ENCODE results near the gene VAV1. TPM values are rescaled to one million over a fixed set of nuclear protein-coding genes. Genes with fewer than 3 reads are reported as not detected.

VAV1 gene
- total RNA-seq, 1 experiment from 2014 or later = 0.83 TPM

DNA sequence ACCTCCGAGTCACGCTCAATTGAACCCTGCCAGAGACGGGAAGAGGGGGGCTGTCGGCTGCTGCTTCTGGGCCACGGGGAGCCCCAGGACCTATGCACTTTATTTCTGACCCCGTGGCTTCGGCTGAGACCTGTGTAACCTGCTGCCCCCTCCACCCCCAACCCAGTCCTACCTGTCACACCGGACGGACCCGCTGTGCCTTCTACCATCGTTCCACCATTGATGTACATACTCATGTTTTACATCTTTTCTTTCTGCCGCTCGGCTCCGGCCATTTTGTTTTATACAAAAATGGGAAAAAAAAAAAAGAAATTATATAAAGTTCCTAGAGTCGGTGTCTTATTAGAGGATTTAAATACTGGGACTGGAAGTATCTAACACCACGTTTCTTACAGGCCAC, 21.3 kb upstream of the VAV1 start (continued):
- TF ChIP-seq, protein P1, sequence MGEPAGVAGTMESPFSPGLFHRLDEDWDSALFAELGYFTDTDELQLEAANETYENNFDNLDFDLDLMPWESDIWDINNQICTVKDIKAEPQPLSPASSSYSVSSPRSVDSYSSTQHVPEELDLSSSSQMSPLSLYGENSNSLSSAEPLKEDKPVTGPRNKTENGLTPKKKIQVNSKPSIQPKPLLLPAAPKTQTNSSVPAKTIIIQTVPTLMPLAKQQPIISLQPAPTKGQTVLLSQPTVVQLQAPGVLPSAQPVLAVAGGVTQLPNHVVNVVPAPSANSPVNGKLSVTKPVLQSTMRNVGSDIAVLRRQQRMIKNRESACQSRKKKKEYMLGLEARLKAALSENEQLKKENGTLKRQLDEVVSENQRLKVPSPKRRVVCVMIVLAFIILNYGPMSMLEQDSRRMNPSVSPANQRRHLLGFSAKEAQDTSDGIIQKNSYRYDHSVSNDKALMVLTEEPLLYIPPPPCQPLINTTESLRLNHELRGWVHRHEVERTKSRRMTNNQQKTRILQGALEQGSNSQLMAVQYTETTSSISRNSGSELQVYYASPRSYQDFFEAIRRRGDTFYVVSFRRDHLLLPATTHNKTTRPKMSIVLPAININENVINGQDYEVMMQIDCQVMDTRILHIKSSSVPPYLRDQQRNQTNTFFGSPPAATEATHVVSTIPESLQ (CRISPR knock-in tag; IDR thresholded peaks at IDR 0.05) = no peak
- TF ChIP-seq, protein P2, sequence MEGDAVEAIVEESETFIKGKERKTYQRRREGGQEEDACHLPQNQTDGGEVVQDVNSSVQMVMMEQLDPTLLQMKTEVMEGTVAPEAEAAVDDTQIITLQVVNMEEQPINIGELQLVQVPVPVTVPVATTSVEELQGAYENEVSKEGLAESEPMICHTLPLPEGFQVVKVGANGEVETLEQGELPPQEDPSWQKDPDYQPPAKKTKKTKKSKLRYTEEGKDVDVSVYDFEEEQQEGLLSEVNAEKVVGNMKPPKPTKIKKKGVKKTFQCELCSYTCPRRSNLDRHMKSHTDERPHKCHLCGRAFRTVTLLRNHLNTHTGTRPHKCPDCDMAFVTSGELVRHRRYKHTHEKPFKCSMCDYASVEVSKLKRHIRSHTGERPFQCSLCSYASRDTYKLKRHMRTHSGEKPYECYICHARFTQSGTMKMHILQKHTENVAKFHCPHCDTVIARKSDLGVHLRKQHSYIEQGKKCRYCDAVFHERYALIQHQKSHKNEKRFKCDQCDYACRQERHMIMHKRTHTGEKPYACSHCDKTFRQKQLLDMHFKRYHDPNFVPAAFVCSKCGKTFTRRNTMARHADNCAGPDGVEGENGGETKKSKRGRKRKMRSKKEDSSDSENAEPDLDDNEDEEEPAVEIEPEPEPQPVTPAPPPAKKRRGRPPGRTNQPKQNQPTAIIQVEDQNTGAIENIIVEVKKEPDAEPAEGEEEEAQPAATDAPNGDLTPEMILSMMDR (IDR thresholded peaks at IDR 0.05) = no peak
- TF ChIP-seq SOX15 (CRISPR knock-in tag; IDR thresholded peaks at IDR 0.05) (no peak), PRRX2 (CRISPR knock-in tag; IDR thresholded peaks at IDR 0.05) (no peak)

DNA sequence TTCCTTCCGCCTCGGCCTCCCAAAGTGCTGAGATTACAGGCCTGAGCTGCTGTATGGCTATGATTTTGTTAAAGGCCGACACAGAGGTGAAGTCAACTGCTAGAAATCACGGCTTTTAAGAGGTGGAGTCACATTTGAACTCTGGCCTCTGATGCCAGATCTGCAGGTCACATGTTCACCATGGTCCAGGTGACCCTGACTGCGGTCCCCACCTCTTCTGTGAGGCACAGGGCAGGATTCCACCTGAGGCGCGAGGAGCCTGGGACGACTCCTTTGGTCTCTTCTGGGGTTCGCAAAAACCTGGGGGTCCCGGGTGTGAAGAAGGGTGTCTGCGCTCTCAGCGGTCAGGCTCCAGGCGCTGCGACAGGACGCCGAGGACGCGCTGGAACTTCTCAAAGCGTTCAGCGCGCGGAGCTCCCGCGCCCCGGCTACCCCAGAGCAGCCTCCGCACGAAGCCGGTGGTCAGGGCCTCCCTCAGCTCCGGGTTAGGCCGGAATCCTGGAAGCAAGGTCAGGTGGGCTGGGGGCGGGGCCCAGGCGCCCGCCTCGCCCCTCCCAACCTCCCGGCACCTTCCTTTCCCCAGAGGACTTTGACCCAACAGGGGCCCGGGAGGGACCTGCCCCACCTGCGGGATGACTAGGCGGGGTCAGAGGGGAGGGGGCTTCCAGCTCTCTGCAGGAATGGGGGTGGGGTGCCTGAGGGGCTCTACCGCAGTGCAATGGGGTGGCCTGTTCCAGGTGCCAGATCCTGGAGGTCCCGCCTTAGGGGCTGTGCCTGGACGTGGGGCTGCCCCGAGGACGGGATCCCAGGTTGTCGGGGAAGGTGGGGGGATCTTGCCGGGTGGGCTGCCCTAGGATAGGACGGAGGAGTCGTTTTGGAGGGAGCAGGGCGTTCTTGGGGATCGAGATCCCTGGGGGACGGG, 20.0 kb upstream of the VAV1 start:
- Mint-ChIP-seq H3K9me3 (no peaks in the 10 kb centered on the region), H3K27me3 (ENCODE audit: low read depth) (no peaks in the 10 kb centered on the region), H3K4me3 (peak overlapping the region; percentile 80), H3K27ac (peak overlapping the region; percentile 98), H3K36me3 (peaks cover 41% of the 10 kb centered on the region), H3K4me1 (peaks cover 5% of the 10 kb centered on the region; the same call in 1 of the 2 replicates)
- ATAC-seq (peak; percentile 38), DNase-seq (ENCODE audit: low spot score) (peak; percentile 90)
- ChIA-PET POLR2A (interaction anchor here (0.6 to 3.3 kb wide), 9 partner anchors 10 to 706 kb away, joined by 3 to 40 read pairs (median 6); partner anchors contain the start of genes GPR108, SH2D3A and TRIP10), CTCF (interaction anchor here (0.9 to 3.4 kb wide), 12 partner anchors 8 to 236 kb away, joined by 3 to 31 read pairs (median 4); partner anchors contain the start of genes GPR108, SH2D3A, TNFSF9 and VAV1)
- 0 out of 2 replicates have a peak, but pooled peaks have one; percentile 4 for TF ChIP-seq ETV6 (CRISPR knock-in tag; IDR thresholded peaks at IDR 0.05)
- TF ChIP-seq ZNF671 (CRISPR knock-in tag; IDR thresholded peaks at IDR 0.05) = no peak
- TF ChIP-seq, protein P3, sequence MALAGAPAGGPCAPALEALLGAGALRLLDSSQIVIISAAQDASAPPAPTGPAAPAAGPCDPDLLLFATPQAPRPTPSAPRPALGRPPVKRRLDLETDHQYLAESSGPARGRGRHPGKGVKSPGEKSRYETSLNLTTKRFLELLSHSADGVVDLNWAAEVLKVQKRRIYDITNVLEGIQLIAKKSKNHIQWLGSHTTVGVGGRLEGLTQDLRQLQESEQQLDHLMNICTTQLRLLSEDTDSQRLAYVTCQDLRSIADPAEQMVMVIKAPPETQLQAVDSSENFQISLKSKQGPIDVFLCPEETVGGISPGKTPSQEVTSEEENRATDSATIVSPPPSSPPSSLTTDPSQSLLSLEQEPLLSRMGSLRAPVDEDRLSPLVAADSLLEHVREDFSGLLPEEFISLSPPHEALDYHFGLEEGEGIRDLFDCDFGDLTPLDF (CRISPR knock-in tag; IDR thresholded peaks at IDR 0.05) = no peak
- TF ChIP-seq NR3C1 (CRISPR knock-in tag; conservative IDR thresholded peaks at IDR 0.05; ENCODE audit: low read depth) = 0 out of 2 replicates have a peak, but pooled peaks have one; percentile 9
- TF ChIP-seq EMX1 (CRISPR knock-in tag; IDR thresholded peaks at IDR 0.05) = peak; percentile 65; the same call in 1 of the 2 replicates
- TF ChIP-seq ZNF423 (CRISPR knock-in tag; IDR thresholded peaks at IDR 0.05) = no peak
- TF ChIP-seq, protein P4, sequence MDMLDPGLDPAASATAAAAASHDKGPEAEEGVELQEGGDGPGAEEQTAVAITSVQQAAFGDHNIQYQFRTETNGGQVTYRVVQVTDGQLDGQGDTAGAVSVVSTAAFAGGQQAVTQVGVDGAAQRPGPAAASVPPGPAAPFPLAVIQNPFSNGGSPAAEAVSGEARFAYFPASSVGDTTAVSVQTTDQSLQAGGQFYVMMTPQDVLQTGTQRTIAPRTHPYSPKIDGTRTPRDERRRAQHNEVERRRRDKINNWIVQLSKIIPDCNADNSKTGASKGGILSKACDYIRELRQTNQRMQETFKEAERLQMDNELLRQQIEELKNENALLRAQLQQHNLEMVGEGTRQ (CRISPR knock-in tag; IDR thresholded peaks at IDR 0.05) = peak; percentile 81
- TF ChIP-seq GTF2I (CRISPR knock-in tag; conservative IDR thresholded peaks at IDR 0.05) = no peak
- TF ChIP-seq TP53 (CRISPR knock-in tag; IDR thresholded peaks at IDR 0.05) = 0 out of 2 replicates have a peak, but pooled peaks have one; percentile 41
- TF ChIP-seq GABPB1 (CRISPR knock-in tag; IDR thresholded peaks at IDR 0.05) = peak; percentile 51
- TF ChIP-seq, protein P5, sequence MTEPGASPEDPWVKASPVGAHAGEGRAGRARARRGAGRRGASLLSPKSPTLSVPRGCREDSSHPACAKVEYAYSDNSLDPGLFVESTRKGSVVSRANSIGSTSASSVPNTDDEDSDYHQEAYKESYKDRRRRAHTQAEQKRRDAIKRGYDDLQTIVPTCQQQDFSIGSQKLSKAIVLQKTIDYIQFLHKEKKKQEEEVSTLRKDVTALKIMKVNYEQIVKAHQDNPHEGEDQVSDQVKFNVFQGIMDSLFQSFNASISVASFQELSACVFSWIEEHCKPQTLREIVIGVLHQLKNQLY (CRISPR knock-in tag; IDR thresholded peaks at IDR 0.05) = no peak
- TF ChIP-seq NFE2L1 (CRISPR knock-in tag; IDR thresholded peaks at IDR 0.05) = no peak
- TF ChIP-seq ZNF219 (CRISPR knock-in tag; IDR thresholded peaks at IDR 0.05; ENCODE audit: borderline replicate concordance) = no peak
- TF ChIP-seq ZNF121 (CRISPR knock-in tag; IDR thresholded peaks at IDR 0.05) = peak; percentile 48
- TF ChIP-seq OVOL2 (CRISPR knock-in tag; IDR thresholded peaks at IDR 0.05; ENCODE audit: borderline replicate concordance) = no peak
- TF ChIP-seq ZNF317 (CRISPR knock-in tag; IDR thresholded peaks at IDR 0.05; ENCODE audit: borderline replicate concordance, low read depth) = no peak
- TF ChIP-seq NR2C2 (CRISPR knock-in tag; IDR thresholded peaks at IDR 0.05) = no peak
- no peak for TF ChIP-seq SOX15 (CRISPR knock-in tag; IDR thresholded peaks at IDR 0.05)
- TF ChIP-seq, protein P6, sequence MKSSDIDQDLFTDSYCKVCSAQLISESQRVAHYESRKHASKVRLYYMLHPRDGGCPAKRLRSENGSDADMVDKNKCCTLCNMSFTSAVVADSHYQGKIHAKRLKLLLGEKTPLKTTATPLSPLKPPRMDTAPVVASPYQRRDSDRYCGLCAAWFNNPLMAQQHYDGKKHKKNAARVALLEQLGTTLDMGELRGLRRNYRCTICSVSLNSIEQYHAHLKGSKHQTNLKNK (CRISPR knock-in tag; IDR thresholded peaks at IDR 0.05) = no peak
- TF ChIP-seq MYBL2 (CRISPR knock-in tag; IDR thresholded peaks at IDR 0.05) = 0 out of 2 replicates have a peak, but pooled peaks have one; percentile 23
- TF ChIP-seq, protein P7, sequence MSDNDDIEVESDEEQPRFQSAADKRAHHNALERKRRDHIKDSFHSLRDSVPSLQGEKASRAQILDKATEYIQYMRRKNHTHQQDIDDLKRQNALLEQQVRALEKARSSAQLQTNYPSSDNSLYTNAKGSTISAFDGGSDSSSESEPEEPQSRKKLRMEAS (CRISPR knock-in tag; IDR thresholded peaks at IDR 0.05) = peak; percentile 69; the same call in 1 of the 2 replicates
- TF ChIP-seq CREM (CRISPR knock-in tag; IDR thresholded peaks at IDR 0.05) = no peak
- TF ChIP-seq NFATC4 (CRISPR knock-in tag; IDR thresholded peaks at IDR 0.05) = no peak
- no peak for TF ChIP-seq RORB (CRISPR knock-in tag; IDR thresholded peaks at IDR 0.05)
- TF ChIP-seq CBFB (CRISPR knock-in tag; IDR thresholded peaks at IDR 0.05; ENCODE audit: low read depth) = no peak
